H1 (cell line): ENCODE results near the gene KIAA0040. TPM values are rescaled to one million over a fixed set of nuclear protein-coding genes. Genes with fewer than 3 reads are reported as not detected.

Source experiments
- CTCF ChIA-PET: fragments of 300-600 bp; sonication (Branson Sonifier 250); formaldehyde crosslinking; loops from one replicate; lab custom pipeline; 2021; ENCODE audit not compliant: partially characterized antibody; lab: Charles Lee
- POLR2A ChIA-PET: fragments of 300-600 bp; sonication (Branson Sonifier 250); formaldehyde crosslinking; loops from one replicate; lab custom pipeline; 2021; ENCODE audit warnings: inconsistent platforms; ENCODE audit not compliant: partially characterized antibody; lab: Charles Lee
- DNase-seq, 2 experiments: peaks; one replicate each; pipeline versions ENCODE4 v3.0.0 to v3.0.0-alpha.2; 2010 to 2022; ENCODE audit warnings: low spot score in 2 of 2, low read depth in 1 of 2, mixed read lengths in 1 of 2
- FAIRE-seq: peaks from 2 replicates; lab custom pipeline; 2011; peaks lifted over from hg19 to GRCh38; lab: Jason Lieb, UNC
- H2AFZ ChIP-seq: 2 replicates; pipeline ENCODE4 v1.8.1; 2012; ENCODE audit warnings: low read length, inconsistent platforms
- H2AK5ac ChIP-seq: 2 replicates; pipeline ENCODE4 v1.6.1; 2013; ENCODE audit warnings: low read depth, low read length
- H2BK120ac ChIP-seq: replicated peaks from 2 replicates; pipeline ENCODE3; 2013; ENCODE audit warnings: low read depth, low read length, inconsistent platforms
- H2BK12ac ChIP-seq: 2 replicates; pipeline ENCODE4 v1.6.1; 2013; ENCODE audit warnings: low read depth, low read length
- H2BK15ac ChIP-seq: 2 replicates; pipeline ENCODE4 v1.6.1; 2013; ENCODE audit warnings: low read length
- H2BK20ac ChIP-seq: 2 replicates; pipeline ENCODE4 v1.6.1; 2013; ENCODE audit warnings: low read length
- H2BK5ac ChIP-seq: 2 replicates; pipeline ENCODE4 v1.6.1; 2013; ENCODE audit warnings: low read depth, low read length
- H3K14ac ChIP-seq: 2 replicates; pipeline ENCODE4 v1.6.1; 2013; ENCODE audit warnings: inconsistent platforms; ENCODE audit not compliant: insufficient read length
- H3K18ac ChIP-seq: 2 replicates; pipeline ENCODE4 v1.6.1; 2013; ENCODE audit warnings: low read length; ENCODE audit errors: extremely low read depth
- H3K23ac ChIP-seq: 2 replicates; pipeline ENCODE4 v1.6.1; 2013; ENCODE audit warnings: inconsistent platforms; ENCODE audit not compliant: insufficient read length
- H3K23me2 ChIP-seq: 2 replicates; pipeline ENCODE4 v1.6.1; 2013; ENCODE audit warnings: low read depth, low read length
- H3K27ac ChIP-seq: 2 replicates; pipeline ENCODE4 v1.6.1; 2011; ENCODE audit warnings: low read depth, low read length, inconsistent platforms
- H3K27me3 ChIP-seq, 4 experiments: replicated peaks in 1 of 4; 1 replicate in 1 of 4; 2 replicates in 3 of 4; pipeline versions ENCODE4 v1.6.1 to v1.8.1; 2011 to 2013; ENCODE audit warnings: low read length in 3 of 4, mild to moderate bottlenecking in 3 of 4, inconsistent platforms in 2 of 4, mixed read lengths in 2 of 4, moderate library complexity in 1 of 4; ENCODE audit not compliant: control insufficient read depth in 3 of 4, insufficient read depth in 3 of 4; ENCODE audit errors: extremely low read depth in 1 of 4
- H3K36me3 ChIP-seq, 4 experiments: 2 replicates each; pipeline versions ENCODE4 v1.6.1 to v1.8.1; 2011 to 2013; ENCODE audit warnings: mild to moderate bottlenecking in 4 of 4, low read length in 3 of 4, moderate library complexity in 2 of 4, control low read depth in 1 of 4, inconsistent platforms in 1 of 4; ENCODE audit not compliant: insufficient read depth in 4 of 4, control insufficient read depth in 2 of 4
- H3K4ac ChIP-seq: replicated peaks from 2 replicates; pipeline ENCODE3; 2013; ENCODE audit warnings: low read length, low read depth, mixed read lengths, inconsistent platforms; ENCODE audit not compliant: insufficient read length
- H3K4me1 ChIP-seq, 4 experiments: replicated peaks in 1 of 4; 1 replicate in 1 of 4; 2 replicates in 3 of 4; pipeline versions ENCODE4 v1.6.1 to v1.8.1; 2011 to 2013; ENCODE audit warnings: low read length in 3 of 4, inconsistent platforms in 2 of 4, mixed read lengths in 1 of 4; ENCODE audit not compliant: insufficient read depth in 4 of 4, control insufficient read depth in 3 of 4
- H3K4me2 ChIP-seq, 2 experiments: 2 replicates each; pipeline versions ENCODE4 v1.6.1 to v1.8.1; 2011 to 2013; ENCODE audit warnings: low read depth in 2 of 2, low read length in 2 of 2, control low read depth in 1 of 2, inconsistent platforms in 1 of 2, mild to moderate bottlenecking in 1 of 2; ENCODE audit not compliant: insufficient read depth in 1 of 2
- H3K4me3 ChIP-seq, 4 experiments: fragments of 200-600, 300-600 bp in 1 of 4; sonication (generic), shearing (Covaris generic), sonication (Bioruptor Twin) in 1 of 4; 2 replicates each; pipeline versions ENCODE4 v1.5.1 to v1.8.1; 2011 to 2016; ENCODE audit warnings: low read length in 4 of 4, low read depth in 3 of 4, control low read depth in 2 of 4, inconsistent platforms in 2 of 4, mild to moderate bottlenecking in 2 of 4, mixed read lengths in 1 of 4, moderate library complexity in 1 of 4; ENCODE audit not compliant: insufficient read depth in 2 of 4; ENCODE audit errors: extremely low read depth in 1 of 4
- H3K56ac ChIP-seq: replicated peaks from 2 replicates; pipeline ENCODE3; 2013; ENCODE audit warnings: low read depth, mild to moderate bottlenecking, mixed read lengths, low read length, inconsistent platforms; ENCODE audit not compliant: insufficient read length
- H3K79me1 ChIP-seq: 2 replicates; pipeline ENCODE4 v1.6.1; 2013; ENCODE audit warnings: low read depth, low read length, control low read depth
- H3K79me2 ChIP-seq, 2 experiments: 2 replicates each; pipeline versions ENCODE4 v1.6.1 to v1.8.1; 2012 to 2013; ENCODE audit warnings: low read length in 2 of 2, mild to moderate bottlenecking in 2 of 2, inconsistent platforms in 1 of 2; ENCODE audit not compliant: insufficient read depth in 2 of 2, control insufficient read depth in 1 of 2
- H3K9ac ChIP-seq, 4 experiments: replicated peaks in 1 of 4; 1 replicate in 1 of 4; 2 replicates in 3 of 4; pipeline versions ENCODE4 v1.6.1 to v1.8.1; 2011 to 2013; ENCODE audit warnings: low read depth in 3 of 4, low read length in 3 of 4, control low read depth in 2 of 4, mild to moderate bottlenecking in 2 of 4, moderate library complexity in 2 of 4, inconsistent platforms in 1 of 4; ENCODE audit errors: extremely low read depth in 1 of 4
- H3K9me3 ChIP-seq, 2 experiments: 2 replicates each; pipeline versions ENCODE4 v1.6.1 to v1.8.1; 2012 to 2013; ENCODE audit warnings: mild to moderate bottlenecking in 2 of 2, moderate library complexity in 2 of 2, control low read depth in 1 of 2, inconsistent platforms in 1 of 2, low read depth in 1 of 2, low read length in 1 of 2, mixed read lengths in 1 of 2; ENCODE audit not compliant: insufficient read depth in 2 of 2
- H4K20me1 ChIP-seq, 2 experiments: replicated peaks in 1 of 2; 2 replicates each; pipeline versions ENCODE3 to v1.8.1; 2011 to 2013; ENCODE audit warnings: inconsistent platforms in 2 of 2, low read length in 2 of 2, mild to moderate bottlenecking in 1 of 2; ENCODE audit not compliant: insufficient read depth in 2 of 2, control insufficient read depth in 1 of 2
- H4K5ac ChIP-seq: 2 replicates; pipeline ENCODE4 v1.6.1; 2013; ENCODE audit warnings: low read length, low read depth, mixed read lengths, inconsistent platforms; ENCODE audit not compliant: insufficient read length
- H4K8ac ChIP-seq: 2 replicates; pipeline ENCODE4 v1.8.0; 2013; ENCODE audit warnings: mild to moderate bottlenecking, moderate library complexity, low read length, inconsistent platforms; ENCODE audit not compliant: insufficient read depth; ENCODE audit errors: extremely low read depth
- H4K91ac ChIP-seq: replicated peaks from 2 replicates; pipeline ENCODE3; 2013; ENCODE audit warnings: low read length, mixed read lengths, inconsistent platforms; ENCODE audit not compliant: insufficient read length
- ATF2 ChIP-seq: IDR thresholded peaks from 2 replicates; pipeline ENCODE4 v1.6.1; 2012; ENCODE audit warnings: low read length, inconsistent platforms
- BACH1 ChIP-seq: IDR thresholded peaks from 2 replicates; pipeline ENCODE4 v1.6.1; 2012; ENCODE audit warnings: low read length, improper control_type of control experiment
- CHD2 ChIP-seq: IDR thresholded peaks from 2 replicates; pipeline ENCODE4 v1.6.1; 2012; ENCODE audit warnings: low read length, improper control_type of control experiment
- CREB1 ChIP-seq: IDR thresholded peaks from 2 replicates; pipeline ENCODE4 v1.6.1; 2012; ENCODE audit warnings: inconsistent platforms
- RFX5 ChIP-seq: IDR thresholded peaks from 2 replicates; pipeline ENCODE4 v1.6.1; 2011; ENCODE audit warnings: low read depth, low read length, improper control_type of control experiment, borderline replicate concordance
- WGBS, 2 experiments: shearing (Covaris generic) in 1 of 2; methylation state at CpG; one replicate each; pipeline versions ENCODE4 v1.1.6 to v1.1.7; 2013 to 2015; ENCODE audit warnings: low lambda C conversion rate in 2 of 2, mixed read lengths in 2 of 2, inconsistent platforms in 1 of 2, low coverage in 1 of 2, missing lambda C conversion rate in 1 of 2; ENCODE audit not compliant: insufficient replicate concordance in 2 of 2, insufficient coverage in 1 of 2, insufficient read length in 1 of 2; ENCODE audit errors: extremely low coverage in 1 of 2, missing lambda C conversion rate in 1 of 2; 5-methylcytosine and 5-hydroxymethylcytosine counted together
- polyA plus RNA-seq, 7 experiments: library from polyadenylated mRNA; depleted of rRNA in 3 of 7; stranded (reverse) in 5 of 7; unstranded in 2 of 7; fragments of >200 nt in 5 of 7; fragments of 200-250 nt in 2 of 7; gene quantifications; 1 replicate in 5 of 7; 2 replicates in 1 of 7; 4 replicates in 1 of 7; pipeline versions ENCODE4 v1.2.1 to v1.2.3, GENCODE V29; 2011 to 2013; ENCODE audit warnings: missing spikeins in 2 of 7, mixed read lengths in 2 of 7
- total RNA-seq: library from RNA; stranded (reverse); fragmentation: NEBNext Ultra II Directional; extraction: Animal tissue kit (Norgen Biotek cat#: 25700); gene quantifications from 2 replicates; pipeline ENCODE4 v1.2.1, GENCODE V29; 2021

Gene KIAA0040
- total and polyA plus RNA-seq, 2 of the 8 experiments (the other 6 are each of a cell fraction or from before 2014, with no cell fraction given): 11.0 to 14.1 TPM

GRCh38 chr1:175154629-175155472 is 37.7 kb downstream of the KIAA0040 start:
- no peak overlapping the region for H4K91ac ChIP-seq
- H3K4me1 ChIP-seq: peaks cover 0 to 2% (median under 1%) of the 10 kb centered on the region in 4 experiments; a peak in 1 of 7 replicates
- H2AK5ac ChIP-seq: no peak overlapping the region
- no peaks in the 10 kb centered on the region for H3K36me3 ChIP-seq
- 27% methylated on average over 11 of the region's 11 CpGs; no CpG with 5 or more reads in 1 of the 2 experiments for WGBS, 2 experiments
- no peak overlapping the region for H2BK12ac ChIP-seq
- no peak overlapping the region for H3K18ac ChIP-seq
- ChIA-PET POLR2A (interaction anchor here (1.3 to 1.4 kb wide), 2 partner anchors 37 to 156 kb away, joined by 3 to 6 read pairs; partner anchors contain the start of gene CACYBP), CTCF (interaction anchor here (0.6 to 12.5 kb wide), 74 partner anchors 10 to 604 kb away, joined by 3 to 243 read pairs (median 5); partner anchors contain the start of gene TNN)
- H3K23ac ChIP-seq: no peak overlapping the region
- H3K23me2 ChIP-seq: no peaks in the 10 kb centered on the region
- no peak overlapping the region for H3K4me3 ChIP-seq
- no peak overlapping the region for H3K4ac ChIP-seq
- no peak overlapping the region for H2AFZ ChIP-seq
- no peak overlapping the region for H4K8ac ChIP-seq
- H4K5ac ChIP-seq: no peak overlapping the region
- H3K56ac ChIP-seq: no peak overlapping the region
- no peaks in the 10 kb centered on the region for H3K79me1 ChIP-seq
- H3K9ac ChIP-seq: no peak overlapping the region
- no peak overlapping the region for H2BK120ac ChIP-seq
- H3K27ac ChIP-seq: no peak overlapping the region
- FAIRE-seq (peak; percentile 28), DNase-seq (peak in 1 of 2 experiments; percentile 87)
- H3K14ac ChIP-seq: no peak overlapping the region
- no peaks in the 10 kb centered on the region for H3K9me3 ChIP-seq
- no peaks in the 10 kb centered on the region for H3K79me2 ChIP-seq
- no peak overlapping the region for H2BK20ac ChIP-seq
- H3K4me2 ChIP-seq: no peak overlapping the region
- no peak overlapping the region for H2BK15ac ChIP-seq
- no peak overlapping the region for H2BK5ac ChIP-seq
- no peaks in the 10 kb centered on the region for H4K20me1 ChIP-seq
- peaks cover 0 to 2% (median 0%) of the 10 kb centered on the region in 4 experiments; a peak in 3 of 7 replicates for H3K27me3 ChIP-seq
- TF ChIP-seq CHD2 (no peak), RFX5 (no peak), ATF2 (no peak), BACH1 (peak; percentile 97), CREB1 (0 out of 2 replicates have a peak, but pooled peaks have one; percentile 34)
